ENCODE results near the gene ZNF608. TPM values are rescaled to one million over a fixed set of nuclear protein-coding genes. Genes with fewer than 3 reads are reported as not detected.

The ZNF608 gene
- total RNA-seq, 1 experiment from 2014 or later = 5.6 TPM

DNA sequence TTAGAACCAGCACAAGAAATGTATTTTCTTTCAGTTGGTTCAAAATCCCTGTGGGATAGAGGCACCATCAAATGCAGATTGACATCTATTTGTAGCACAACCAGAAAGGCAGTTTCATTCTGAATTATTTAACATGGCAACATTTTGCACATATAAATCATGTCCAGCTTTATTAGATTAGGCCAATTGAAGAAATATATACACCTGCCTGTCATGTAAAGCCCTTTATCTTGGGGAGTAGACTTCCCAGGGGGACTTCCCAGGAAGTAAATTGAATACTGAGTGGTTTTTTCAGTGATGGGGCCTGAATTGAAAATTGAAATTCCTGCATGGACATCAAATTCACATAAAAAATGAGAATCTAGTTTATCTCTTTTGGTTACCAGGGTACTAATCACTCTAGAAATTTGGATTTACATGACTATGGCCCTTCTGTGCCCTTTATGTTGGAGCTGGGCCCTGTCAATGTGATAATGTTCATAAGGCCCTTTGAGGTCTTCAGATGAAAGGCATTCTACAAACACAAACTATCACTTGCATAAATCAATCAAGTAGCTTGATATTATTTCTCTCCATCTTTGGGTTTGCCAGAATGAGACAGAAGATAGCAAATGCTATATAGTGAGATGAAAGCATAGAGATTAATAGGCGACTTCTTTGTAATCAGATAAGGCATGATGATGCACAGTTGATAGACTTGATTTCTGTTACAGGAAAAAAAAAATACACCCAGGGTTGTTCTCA, 26.2 kb upstream of the ZNF608 start:
- Histone ChIP-seq H3K27ac (ENCODE audit: low read depth, low read length) (no peak overlapping the region), H3K9ac (ENCODE audit: low read length) (no peak overlapping the region), H3K4me1 (ENCODE audit: control insufficient read depth in 1 of 2, insufficient read depth in 2 of 2, low read length in 2 of 2) (no peaks in the 10 kb centered on the region), H3K79me2 (ENCODE audit: insufficient read depth, low read length) (no peaks in the 10 kb centered on the region), H3K36me3 (ENCODE audit: control insufficient read depth in 1 of 2, insufficient read depth in 2 of 2, low read length in 2 of 2) (no peaks in the 10 kb centered on the region), H3K4me3 (replicated peaks in 1 of 2; ENCODE audit: low read depth in 1 of 2, low read length in 2 of 2) (no peak overlapping the region), H2AFZ (ENCODE audit: low read depth, low read length, poor library complexity, severe bottlenecking) (no peak overlapping the region), H3K9me2 (ENCODE audit: insufficient read depth) (no peaks in the 10 kb centered on the region), H3K27me3 (ENCODE audit: insufficient read depth, low read length) (no peaks in the 10 kb centered on the region), H3K9me3 (ENCODE audit: control insufficient read depth in 1 of 2, insufficient read depth in 1 of 2, low read depth in 1 of 2, low read length in 2 of 2) (no peaks in the 10 kb centered on the region), H4K20me1 (ENCODE audit: insufficient read depth) (no peaks in the 10 kb centered on the region), H3K4me2 (ENCODE audit: low read length) (no peak overlapping the region)
- CTCF ChIA-PET = no interaction called here
- ATAC-seq = no peak
- RAD21 ChIA-PET (ENCODE audit: low non-redundant PET in 1 of 2, low total read pairs in 2 of 2, uncharacterized antibody in 2 of 2, unreplicated experiment in 2 of 2) = no interaction called here
- intact Hi-C loops (cut with micrococcal nuclease) = no loop called here
- TF ChIP-seq YY1 (IDR thresholded peaks at IDR 0.05; ENCODE audit: extremely low read depth, insufficient replicate concordance, low read depth, low read length) (no peak), REST (IDR thresholded peaks at IDR 0.05; ENCODE audit: low read depth) (no peak), TCF7L2 (IDR thresholded peaks at IDR 0.05; ENCODE audit: borderline replicate concordance, extremely low read depth, insufficient read depth, insufficient read length) (no peak), CEBPB (IDR thresholded peaks at IDR 0.05; ENCODE audit: low read depth) (no peak), CBX3 (IDR thresholded peaks at IDR 0.05; ENCODE audit: low read depth) (no peak), EZH2phosphoT487 (IDR thresholded peaks at IDR 0.05; ENCODE audit: borderline replicate concordance) (no peak), POLR2AphosphoS5 (IDR thresholded peaks at IDR 0.05; ENCODE audit: low read depth, low read length) (no peak), ZNF274 (IDR thresholded peaks at IDR 0.05; ENCODE audit: low read depth, low read length) (no peak), POLR2A (IDR thresholded peaks at IDR 0.05; ENCODE audit: borderline replicate concordance, extremely low read depth, insufficient read depth, insufficient read length) (no peak), ZFX (IDR thresholded peaks at IDR 0.05) (no peak), SP1 (IDR thresholded peaks at IDR 0.05; ENCODE audit: low read depth) (no peak), FOSL1 (IDR thresholded peaks at IDR 0.05; ENCODE audit: low read depth) (no peak), SRF (IDR thresholded peaks at IDR 0.05; ENCODE audit: low read depth) (no peak)
- TF ChIP-seq, protein P1, sequence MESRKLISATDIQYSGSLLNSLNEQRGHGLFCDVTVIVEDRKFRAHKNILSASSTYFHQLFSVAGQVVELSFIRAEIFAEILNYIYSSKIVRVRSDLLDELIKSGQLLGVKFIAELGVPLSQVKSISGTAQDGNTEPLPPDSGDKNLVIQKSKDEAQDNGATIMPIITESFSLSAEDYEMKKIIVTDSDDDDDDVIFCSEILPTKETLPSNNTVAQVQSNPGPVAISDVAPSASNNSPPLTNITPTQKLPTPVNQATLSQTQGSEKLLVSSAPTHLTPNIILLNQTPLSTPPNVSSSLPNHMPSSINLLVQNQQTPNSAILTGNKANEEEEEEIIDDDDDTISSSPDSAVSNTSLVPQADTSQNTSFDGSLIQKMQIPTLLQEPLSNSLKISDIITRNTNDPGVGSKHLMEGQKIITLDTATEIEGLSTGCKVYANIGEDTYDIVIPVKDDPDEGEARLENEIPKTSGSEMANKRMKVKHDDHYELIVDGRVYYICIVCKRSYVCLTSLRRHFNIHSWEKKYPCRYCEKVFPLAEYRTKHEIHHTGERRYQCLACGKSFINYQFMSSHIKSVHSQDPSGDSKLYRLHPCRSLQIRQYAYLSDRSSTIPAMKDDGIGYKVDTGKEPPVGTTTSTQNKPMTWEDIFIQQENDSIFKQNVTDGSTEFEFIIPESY (IDR thresholded peaks at IDR 0.05; ENCODE audit: extremely low read depth, insufficient replicate concordance, low read length) = no peak
- no peak for DNase-seq (ENCODE audit: low read depth, low spot score)
- POLR2A ChIA-PET = no interaction called here
- no TSS peak for BruUV-seq (replicated peaks)

Data from HCT116 (cell line).